Measurements from ENCODE around the gene LDLRAD1.

LDLRAD1 gene

DNA sequence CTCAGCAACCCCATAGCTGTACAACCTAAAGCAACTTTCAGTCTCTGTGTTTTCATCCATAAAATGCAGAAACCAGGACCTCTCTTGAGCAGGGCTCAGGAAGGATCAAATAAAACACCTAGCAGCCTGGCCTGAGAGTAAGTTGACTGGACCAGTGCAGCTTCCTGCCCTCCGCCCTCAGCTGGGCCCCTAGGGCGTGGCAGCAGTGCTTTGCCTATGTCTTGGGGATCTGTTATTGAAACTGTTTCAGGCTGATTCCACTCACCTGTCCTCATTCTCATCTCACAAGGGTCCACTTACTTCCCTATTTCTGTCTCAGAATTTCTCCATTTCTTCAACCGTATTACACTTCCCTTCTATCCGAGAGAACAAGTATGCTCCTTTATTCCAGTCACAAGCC, 54.5 kb downstream of the LDLRAD1 start:
- H3K4me3 ChIP-seq (ENCODE audit: low read depth, low read length): no peak overlapping the region
- TF ChIP-seq, protein P1, sequence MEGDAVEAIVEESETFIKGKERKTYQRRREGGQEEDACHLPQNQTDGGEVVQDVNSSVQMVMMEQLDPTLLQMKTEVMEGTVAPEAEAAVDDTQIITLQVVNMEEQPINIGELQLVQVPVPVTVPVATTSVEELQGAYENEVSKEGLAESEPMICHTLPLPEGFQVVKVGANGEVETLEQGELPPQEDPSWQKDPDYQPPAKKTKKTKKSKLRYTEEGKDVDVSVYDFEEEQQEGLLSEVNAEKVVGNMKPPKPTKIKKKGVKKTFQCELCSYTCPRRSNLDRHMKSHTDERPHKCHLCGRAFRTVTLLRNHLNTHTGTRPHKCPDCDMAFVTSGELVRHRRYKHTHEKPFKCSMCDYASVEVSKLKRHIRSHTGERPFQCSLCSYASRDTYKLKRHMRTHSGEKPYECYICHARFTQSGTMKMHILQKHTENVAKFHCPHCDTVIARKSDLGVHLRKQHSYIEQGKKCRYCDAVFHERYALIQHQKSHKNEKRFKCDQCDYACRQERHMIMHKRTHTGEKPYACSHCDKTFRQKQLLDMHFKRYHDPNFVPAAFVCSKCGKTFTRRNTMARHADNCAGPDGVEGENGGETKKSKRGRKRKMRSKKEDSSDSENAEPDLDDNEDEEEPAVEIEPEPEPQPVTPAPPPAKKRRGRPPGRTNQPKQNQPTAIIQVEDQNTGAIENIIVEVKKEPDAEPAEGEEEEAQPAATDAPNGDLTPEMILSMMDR (IDR thresholded peaks at IDR 0.05; ENCODE audit: borderline replicate concordance, insufficient read depth, low read depth, low read length): no peak

DNA sequence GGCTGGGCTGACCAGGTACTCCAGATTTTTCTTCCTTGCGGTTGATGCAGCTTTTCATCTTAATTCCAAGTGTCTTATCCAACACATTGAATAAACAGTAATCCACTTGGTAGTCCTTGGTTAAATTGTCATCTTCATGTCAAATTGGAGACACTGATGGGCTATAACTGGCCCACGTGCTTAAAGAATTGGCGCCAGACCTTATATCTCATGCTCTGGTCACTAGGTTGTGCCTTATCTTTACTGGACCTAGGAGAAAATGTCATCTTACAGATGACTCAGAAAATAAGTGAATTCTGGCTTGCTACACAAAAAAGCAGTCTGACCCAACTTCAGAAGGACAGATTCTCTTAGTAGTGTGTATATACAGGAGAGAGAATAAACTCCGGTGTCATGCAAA, 55.6 kb downstream of the LDLRAD1 start:
- H3K4me3 ChIP-seq (ENCODE audit: low read depth, low read length): no peak overlapping the region
- TF ChIP-seq, protein P1 (IDR thresholded peaks at IDR 0.05; ENCODE audit: borderline replicate concordance, insufficient read depth, low read depth, low read length): no peak

DNA sequence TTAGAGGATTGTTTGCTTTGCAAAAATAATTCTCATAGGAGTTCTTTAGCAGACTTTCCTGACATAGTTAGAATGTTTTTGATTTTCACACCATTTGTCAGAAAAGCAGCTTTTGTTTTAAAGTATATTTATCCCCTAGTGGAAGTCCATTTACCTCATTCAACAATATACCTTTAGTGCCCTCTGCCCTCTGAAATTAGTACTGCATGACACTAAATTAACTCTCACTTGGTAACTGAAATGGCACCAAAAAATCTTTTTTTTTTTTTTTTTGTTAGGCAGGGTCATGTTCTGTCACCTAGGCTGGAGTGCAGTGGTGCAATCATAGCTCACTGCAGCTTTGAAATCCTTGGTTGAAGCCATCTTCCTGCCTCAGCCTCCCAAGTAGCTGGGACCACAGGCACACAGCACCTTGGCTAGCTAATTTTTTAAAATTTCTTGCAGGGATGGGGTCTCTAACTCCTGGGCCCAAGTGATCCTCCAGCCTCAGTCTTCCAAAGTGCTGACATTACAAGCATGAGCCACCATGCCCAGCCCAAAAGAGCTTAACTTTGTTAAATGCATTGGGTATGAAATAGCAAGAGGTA, 58.2 kb downstream of the LDLRAD1 start:
- no peak overlapping the region for H3K4me3 ChIP-seq (ENCODE audit: low read depth, low read length)
- TF ChIP-seq, protein P1 (IDR thresholded peaks at IDR 0.05; ENCODE audit: borderline replicate concordance, insufficient read depth, low read depth, low read length): peak; percentile 32; the same call in 1 of the 2 replicates

All from GM12875 (cell line).